GM21367 (cell line): ENCODE results near the gene HMGB2.

ENCODE experiments used
- ATAC-seq: cut with Tn5 transposase; IDR thresholded peaks from one replicate; pipeline ENCODE4 v1.9.1; 2021; ENCODE audit not compliant: unreplicated experiment

The HMGB2 gene

GRCh38 chr4:173334891-173335752 lies 964 bp upstream of the HMGB2 start:
- ATAC-seq = peak; percentile 34

- ATAC-seq = no peak
Observed at GRCh38 chr4:173333658-173334084, 487 bp downstream of the HMGB2 start.

- no peak for ATAC-seq
Observed at GRCh38 chr4:173332963-173333657, 1.0 kb downstream of the HMGB2 start.

GRCh38 chr4:173332021-173332487 lies 2.1 kb downstream of the HMGB2 start:
- ATAC-seq = no peak

- ATAC-seq = no peak
Observed at GRCh38 chr4:173330590-173330989, 3.6 kb downstream of the HMGB2 start.

GRCh38 chr4:173328236-173328901 lies 5.8 kb downstream of the HMGB2 start:
- no peak for ATAC-seq

- no peak for ATAC-seq
Observed at GRCh38 chr4:173325007-173325736, 9.0 kb downstream of the HMGB2 start.

GRCh38 chr4:173319696-173320095 lies 14.5 kb downstream of the HMGB2 start:
- ATAC-seq = no peak

- ATAC-seq = no peak
Observed at GRCh38 chr4:173318648-173319211, 15.4 kb downstream of the HMGB2 start.

- ATAC-seq = no peak
Observed at GRCh38 chr4:173318240-173318639, 15.9 kb downstream of the HMGB2 start.

GRCh38 chr4:173317004-173317403 lies 17.2 kb downstream of the HMGB2 start:
- peak; percentile 46 for ATAC-seq

- ATAC-seq = no peak
Observed at GRCh38 chr4:173316060-173316459, 18.1 kb downstream of the HMGB2 start.

- no peak for ATAC-seq
Observed at GRCh38 chr4:173314715-173315114, 19.4 kb downstream of the HMGB2 start.

- no peak for ATAC-seq
Observed at GRCh38 chr4:173311368-173311767, 22.8 kb downstream of the HMGB2 start.

GRCh38 chr4:173307778-173308177 lies 26.4 kb downstream of the HMGB2 start:
- ATAC-seq = no peak

GRCh38 chr4:173301518-173302201 lies 32.5 kb downstream of the HMGB2 start:
- ATAC-seq = no peak

- no peak for ATAC-seq
Observed at GRCh38 chr4:173294444-173294843, 39.7 kb downstream of the HMGB2 start.

GRCh38 chr4:173293663-173294062 lies 40.5 kb downstream of the HMGB2 start:
- ATAC-seq = no peak

GRCh38 chr4:173291899-173292298 lies 42.3 kb downstream of the HMGB2 start:
- ATAC-seq = no peak

- ATAC-seq = no peak
Observed at GRCh38 chr4:173289353-173289727, 44.8 kb downstream of the HMGB2 start.
